Measurements from ENCODE around the gene FDXACB1.

The FDXACB1 gene, protein sequence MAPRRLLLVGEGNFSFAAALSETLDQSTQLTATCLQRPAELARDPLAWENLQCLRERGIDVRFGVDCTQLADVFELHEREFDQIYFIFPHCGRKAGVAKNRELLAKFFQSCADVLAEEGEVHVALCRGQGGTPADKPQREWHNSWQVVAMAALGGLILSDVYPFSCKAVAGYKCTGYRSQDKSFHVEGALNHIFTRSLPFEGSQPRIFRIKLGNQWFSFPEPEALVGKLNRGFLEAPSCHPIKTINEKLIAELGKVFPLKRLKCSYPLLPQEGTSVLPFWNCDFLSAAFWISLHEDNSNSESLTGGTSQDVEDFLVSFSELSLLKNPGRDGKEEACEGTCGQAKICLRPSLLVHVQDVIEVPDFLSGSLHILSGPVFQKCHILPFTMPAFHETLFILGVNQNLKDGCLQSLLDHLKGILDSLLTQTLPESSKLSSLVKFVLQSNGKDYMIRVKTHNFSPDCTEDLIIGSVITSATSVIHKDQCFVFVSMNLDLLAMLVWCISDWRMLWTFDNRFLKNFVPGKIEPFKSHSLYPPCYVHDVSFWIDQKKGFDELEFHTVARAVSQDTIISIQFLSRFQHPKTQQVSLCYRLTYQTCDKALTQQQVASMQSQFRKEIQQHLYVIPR

GRCh38 chr11:111878849-111879636, at the start of gene FDXACB1, which contains the start of gene CFAP68:
FDXACB1 (minus strand) TSS chr11:111879165; CDS start chr11:111879132, 33 bp downstream.
CFAP68 (plus strand) TSS chr11:111879541; CDS start chr11:111879561, 20 bp downstream.
- peaks cover 9% of the 10 kb centered on the region for H3K36me3 ChIP-seq (ENCODE audit: control insufficient read depth, insufficient read depth, low read length, severe bottlenecking)
- H3K27me3 ChIP-seq (replicated peaks; ENCODE audit: control insufficient read depth, insufficient read depth, low read length): no peaks in the 10 kb centered on the region
- DNase-seq (ENCODE audit: low read depth): peak; percentile 99
- H3K4me1 ChIP-seq (ENCODE audit: control insufficient read depth, insufficient read depth, low read length): peaks cover 11% of the 10 kb centered on the region
- no peaks in the 10 kb centered on the region for H3K9me3 ChIP-seq (ENCODE audit: control insufficient read depth, low read length)
- peak within 1 kb of the TSS; percentile 83 for H3K4me3 ChIP-seq (ENCODE audit: low read length)
- H3K9ac ChIP-seq (ENCODE audit: low read length): peak within 1 kb of the TSS; percentile 82

DNA sequence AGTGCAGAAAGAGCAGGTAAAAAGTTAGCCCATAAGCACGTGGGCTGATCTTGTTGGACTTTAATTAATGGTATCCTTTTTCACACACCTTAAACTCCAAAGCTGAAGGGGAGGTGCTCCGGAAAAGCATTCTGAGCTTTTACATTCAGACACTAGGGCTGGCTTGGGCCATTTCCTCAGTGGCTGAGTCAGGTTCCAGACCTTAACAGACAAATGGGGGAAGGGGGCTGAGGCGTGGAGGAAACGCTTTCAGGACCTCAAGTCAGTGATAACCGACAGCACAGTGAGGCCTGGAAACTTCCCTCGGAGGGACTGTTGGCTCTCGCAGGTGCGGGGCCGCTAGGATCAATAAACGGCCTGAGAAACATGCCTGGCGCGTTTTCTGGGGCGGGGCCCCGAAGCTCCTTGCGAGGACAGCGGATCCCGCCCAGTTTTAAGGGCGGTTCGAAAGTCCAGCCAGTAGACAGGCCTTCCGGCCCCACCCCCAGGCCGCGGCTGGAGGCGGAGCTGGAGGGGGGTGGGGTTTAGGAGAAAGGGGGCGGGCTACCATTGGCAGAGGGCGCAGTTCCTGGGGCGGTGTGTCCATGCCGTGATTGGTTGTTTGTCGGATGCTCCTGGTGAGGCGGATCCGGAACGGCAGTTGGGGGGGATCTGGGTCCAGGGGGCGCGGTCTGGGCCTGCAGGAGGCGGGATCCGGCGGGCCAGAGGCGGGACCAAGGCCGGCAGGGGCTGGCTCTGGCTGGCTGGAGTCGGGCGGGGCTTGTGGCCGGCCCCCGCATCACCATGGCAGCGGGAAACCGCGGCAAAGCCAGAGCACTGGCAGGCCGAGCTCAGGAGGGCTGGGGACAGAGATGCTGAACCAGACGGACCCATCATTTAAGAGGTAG, 47.8 kb upstream of the FDXACB1 start:
- Histone ChIP-seq H3K4me3 (ENCODE audit: low read length) (peak overlapping the region; percentile 80), H3K36me3 (ENCODE audit: control insufficient read depth, insufficient read depth, low read length, severe bottlenecking) (no peaks in the 10 kb centered on the region)
- peak; percentile 99 for DNase-seq (ENCODE audit: low read depth)

DNA sequence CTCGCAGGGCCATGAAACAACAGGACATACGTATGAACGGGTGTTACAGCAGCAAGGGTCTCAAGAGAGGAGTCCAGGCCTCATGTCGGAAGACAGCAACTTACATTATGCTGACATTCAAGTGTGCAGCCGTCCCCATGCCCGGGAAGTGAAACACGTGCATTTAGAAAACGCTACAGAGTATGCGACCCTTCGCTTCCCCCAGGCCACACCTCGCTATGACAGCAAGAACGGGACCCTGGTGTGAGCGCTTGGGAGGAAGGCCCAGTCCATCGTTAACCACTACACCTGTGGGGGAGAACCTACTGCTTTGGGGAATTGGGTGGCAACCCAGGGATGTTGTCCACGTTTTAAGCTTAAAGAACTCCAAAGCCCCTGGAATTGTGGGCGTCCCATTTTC, 47.0 kb upstream of the FDXACB1 start:
- peak overlapping the region; percentile 69 for H3K9ac ChIP-seq (ENCODE audit: low read length)
- H3K4me1 ChIP-seq (ENCODE audit: control insufficient read depth, insufficient read depth, low read length): peaks cover 78% of the 10 kb centered on the region
- no peaks in the 10 kb centered on the region for H3K27me3 ChIP-seq (replicated peaks; ENCODE audit: control insufficient read depth, insufficient read depth, low read length)
- H3K9me3 ChIP-seq (ENCODE audit: control insufficient read depth, low read length): no peaks in the 10 kb centered on the region
- no peak for DNase-seq (ENCODE audit: low read depth)
- H3K4me3 ChIP-seq (ENCODE audit: low read length): peak overlapping the region; percentile 73
- H3K36me3 ChIP-seq (ENCODE audit: control insufficient read depth, insufficient read depth, low read length, severe bottlenecking): no peaks in the 10 kb centered on the region

More for the DNA sequence above, 47.8 kb upstream of the FDXACB1 start:
- H3K9me3 ChIP-seq (ENCODE audit: control insufficient read depth, low read length): no peaks in the 10 kb centered on the region
- no peaks in the 10 kb centered on the region for H3K27me3 ChIP-seq (replicated peaks; ENCODE audit: control insufficient read depth, insufficient read depth, low read length)
- H3K4me1 ChIP-seq (ENCODE audit: control insufficient read depth, insufficient read depth, low read length): peaks cover 72% of the 10 kb centered on the region
- peak overlapping the region; percentile 76 for H3K9ac ChIP-seq (ENCODE audit: low read length)

DNA sequence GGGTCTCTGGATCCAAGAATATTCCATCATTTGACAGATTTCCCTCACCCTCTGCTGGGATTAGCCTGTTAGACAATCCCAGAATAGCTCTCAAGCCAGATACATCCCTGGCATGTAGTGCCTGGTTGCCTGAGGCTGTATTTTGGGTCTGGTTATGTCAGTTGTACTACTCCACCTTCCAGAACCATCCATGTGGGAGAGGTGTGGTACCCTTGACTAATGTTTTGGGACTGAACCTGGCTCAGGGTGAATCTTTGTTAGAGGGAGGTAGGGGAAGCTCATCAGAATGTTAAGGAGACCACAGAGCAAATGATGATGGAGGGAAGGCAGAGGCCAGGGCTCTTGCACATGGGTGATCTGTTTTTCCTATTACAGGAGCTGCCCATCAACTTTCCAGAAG, 45.0 kb upstream of the FDXACB1 start:
- Histone ChIP-seq H3K9me3 (ENCODE audit: control insufficient read depth, low read length) (no peaks in the 10 kb centered on the region), H3K4me1 (ENCODE audit: control insufficient read depth, insufficient read depth, low read length) (peaks cover 62% of the 10 kb centered on the region), H3K9ac (ENCODE audit: low read length) (peak overlapping the region; percentile 91), H3K4me3 (ENCODE audit: low read length) (peak overlapping the region; percentile 72), H3K36me3 (ENCODE audit: control insufficient read depth, insufficient read depth, low read length, severe bottlenecking) (no peaks in the 10 kb centered on the region), H3K27me3 (replicated peaks; ENCODE audit: control insufficient read depth, insufficient read depth, low read length) (no peaks in the 10 kb centered on the region)
- peak; percentile 52 for DNase-seq (ENCODE audit: low read depth)

DNA sequence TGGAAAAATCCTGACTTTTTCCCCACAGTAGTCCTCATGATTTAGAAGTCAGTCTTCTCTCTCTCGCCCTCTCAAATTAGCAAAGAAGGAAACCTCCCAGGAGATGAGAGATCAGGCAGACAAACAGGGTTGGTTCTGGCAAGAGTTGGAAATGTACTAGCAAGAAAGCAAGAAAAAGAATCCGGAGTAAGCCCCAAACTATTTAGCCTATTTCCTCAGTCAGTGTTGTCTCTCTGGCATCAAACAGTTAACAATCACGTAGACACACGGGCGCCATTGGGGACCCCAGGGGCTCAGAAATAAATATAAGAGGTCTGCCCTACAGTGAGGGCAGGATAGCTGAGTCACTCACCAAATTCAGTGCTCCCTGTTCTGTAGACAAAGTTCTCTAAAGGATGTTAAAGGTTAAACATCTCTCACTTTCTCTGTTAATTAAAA, 44.4 kb upstream of the FDXACB1 start:
- no peaks in the 10 kb centered on the region for H3K9me3 ChIP-seq (ENCODE audit: control insufficient read depth, low read length)
- no peaks in the 10 kb centered on the region for H3K27me3 ChIP-seq (replicated peaks; ENCODE audit: control insufficient read depth, insufficient read depth, low read length)
- H3K4me3 ChIP-seq (ENCODE audit: low read length): peak overlapping the region; percentile 72
- peak; percentile 62 for DNase-seq (ENCODE audit: low read depth)
- H3K4me1 ChIP-seq (ENCODE audit: control insufficient read depth, insufficient read depth, low read length): peaks cover 68% of the 10 kb centered on the region
- H3K9ac ChIP-seq (ENCODE audit: low read length): peak overlapping the region; percentile 91
- no peaks in the 10 kb centered on the region for H3K36me3 ChIP-seq (ENCODE audit: control insufficient read depth, insufficient read depth, low read length, severe bottlenecking)

DNA sequence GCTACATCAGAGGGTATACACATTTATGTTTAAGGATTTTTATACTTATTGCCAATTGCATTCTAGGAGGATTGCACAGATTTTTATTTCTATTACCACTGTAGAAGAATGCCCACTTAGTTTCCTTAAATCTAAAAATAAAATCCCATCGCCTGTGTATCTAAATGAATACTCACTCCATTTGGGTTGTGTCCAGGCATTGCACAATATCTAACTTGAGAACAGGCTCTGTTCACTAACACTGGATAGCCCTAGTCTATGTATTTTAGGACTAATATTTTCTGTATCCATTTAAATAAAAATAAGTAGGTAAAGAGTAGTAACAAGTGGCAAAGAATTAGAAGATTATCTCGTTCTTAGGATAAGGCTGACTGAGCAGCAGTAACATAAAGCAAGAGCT, 43.8 kb upstream of the FDXACB1 start:
- H3K4me3 ChIP-seq (ENCODE audit: low read length): peak overlapping the region; percentile 72

GRCh38 chr11:111921541-111922230, 42.7 kb upstream of the FDXACB1 start:
- Histone ChIP-seq H3K4me1 (ENCODE audit: control insufficient read depth, insufficient read depth, low read length) (peaks cover 63% of the 10 kb centered on the region), H3K9ac (ENCODE audit: low read length) (peak overlapping the region; percentile 91), H3K4me3 (ENCODE audit: low read length) (no peak overlapping the region), H3K36me3 (ENCODE audit: control insufficient read depth, insufficient read depth, low read length, severe bottlenecking) (no peaks in the 10 kb centered on the region), H3K9me3 (ENCODE audit: control insufficient read depth, low read length) (no peaks in the 10 kb centered on the region), H3K27me3 (replicated peaks; ENCODE audit: control insufficient read depth, insufficient read depth, low read length) (no peaks in the 10 kb centered on the region)
- no peak for DNase-seq (ENCODE audit: low read depth)

More for the DNA sequence above, 43.8 kb upstream of the FDXACB1 start:
- H3K9me3 ChIP-seq (ENCODE audit: control insufficient read depth, low read length): no peaks in the 10 kb centered on the region
- H3K36me3 ChIP-seq (ENCODE audit: control insufficient read depth, insufficient read depth, low read length, severe bottlenecking): no peaks in the 10 kb centered on the region
- DNase-seq (ENCODE audit: low read depth): peak; percentile 96
- peaks cover 70% of the 10 kb centered on the region for H3K4me1 ChIP-seq (ENCODE audit: control insufficient read depth, insufficient read depth, low read length)
- no peaks in the 10 kb centered on the region for H3K27me3 ChIP-seq (replicated peaks; ENCODE audit: control insufficient read depth, insufficient read depth, low read length)
- H3K9ac ChIP-seq (ENCODE audit: low read length): peak overlapping the region; percentile 91

- Histone ChIP-seq H3K27me3 (replicated peaks; ENCODE audit: control insufficient read depth, insufficient read depth, low read length) (no peaks in the 10 kb centered on the region), H3K36me3 (ENCODE audit: control insufficient read depth, insufficient read depth, low read length, severe bottlenecking) (no peaks in the 10 kb centered on the region), H3K4me3 (ENCODE audit: low read length) (no peak overlapping the region), H3K9me3 (ENCODE audit: control insufficient read depth, low read length) (no peaks in the 10 kb centered on the region), H3K9ac (ENCODE audit: low read length) (no peak overlapping the region), H3K4me1 (ENCODE audit: control insufficient read depth, insufficient read depth, low read length) (peaks cover 56% of the 10 kb centered on the region)
- DNase-seq (ENCODE audit: low read depth): no peak
These were observed 41.9 kb upstream of the FDXACB1 start for GRCh38 chr11:111920908-111921307.

GRCh38 chr11:111918390-111919256, 39.7 kb upstream of the FDXACB1 start, which contains the start of gene C11orf52:
C11orf52 (plus strand) TSS chr11:111918913; CDS start chr11:111918973, 60 bp downstream.
- Histone ChIP-seq H3K9me3 (ENCODE audit: control insufficient read depth, low read length) (no peaks in the 10 kb centered on the region), H3K4me1 (ENCODE audit: control insufficient read depth, insufficient read depth, low read length) (peaks cover 53% of the 10 kb centered on the region), H3K4me3 (ENCODE audit: low read length) (peak within 1 kb of the TSS; percentile 33), H3K36me3 (ENCODE audit: control insufficient read depth, insufficient read depth, low read length, severe bottlenecking) (no peaks in the 10 kb centered on the region), H3K9ac (ENCODE audit: low read length) (no peak within 1 kb of the TSS), H3K27me3 (replicated peaks; ENCODE audit: control insufficient read depth, insufficient read depth, low read length) (no peaks in the 10 kb centered on the region)
- no peak for DNase-seq (ENCODE audit: low read depth)

All from adipocyte (in vitro differentiated cells).